Uterus (tissue), 4 donors: ENCODE measurements around the gene CDH12. TPM values are rescaled to one million over a fixed set of nuclear protein-coding genes. Genes with fewer than 3 reads are reported as not detected.

Source experiments
- DNase-seq, 2 donors: peaks; one replicate each; pipeline ENCODE4 v3.0.0-alpha.2; 2019 to 2020
- H3K27ac ChIP-seq, 2 donors: fragments of 200-600 bp; sonication (generic); 1 replicate in 1 of 2; 2 replicates in 1 of 2; pipeline ENCODE4 v1.5.1; 2016 to 2018
- H3K27me3 ChIP-seq, 2 donors: fragments of 200-600 bp; sonication (generic); one replicate each; pipeline ENCODE4 v1.5.1; 2018 to 2019; ENCODE audit warnings: control low read depth in 1 of 2
- H3K36me3 ChIP-seq, 2 donors: fragments of 200-600 bp; sonication (generic); one replicate each; pipeline ENCODE4 v1.5.1; 2019; ENCODE audit warnings: control low read depth in 1 of 2
- H3K4me1 ChIP-seq, 2 donors: fragments of 200-600 bp; sonication (generic); one replicate each; pipeline ENCODE4 v1.5.1; 2018 to 2019; ENCODE audit warnings: control low read depth in 1 of 2
- H3K4me3 ChIP-seq, 2 donors: fragments of 200-600 bp; sonication (generic); 1 replicate in 1 of 2; 2 replicates in 1 of 2; pipeline ENCODE4 v1.5.1; 2018 to 2019; ENCODE audit warnings: mild to moderate bottlenecking in 1 of 2
- H3K9me3 ChIP-seq, 2 donors: fragments of 200-600 bp; sonication (generic); one replicate each; pipeline ENCODE4 v1.5.1; 2019; ENCODE audit warnings: control low read depth in 1 of 2
- CTCF ChIP-seq, 4 experiments: fragments of 200-600 bp in 2 of 4; fragments of 450-650 bp in 2 of 4; sonication (generic) in 2 of 4; IDR thresholded peaks; one replicate each; pipeline ENCODE4 v1.5.1; 2016 to 2019; ENCODE audit warnings: antibody characterized with exemption in 4 of 4, mild to moderate bottlenecking in 2 of 4, moderate library complexity in 1 of 4
- POLR2A ChIP-seq, 2 donors: fragments of 450-650 bp; IDR thresholded peaks; one replicate each; pipeline ENCODE4 v1.6.1; 2016; ENCODE audit warnings: antibody characterized with exemption in 2 of 2, mild to moderate bottlenecking in 1 of 2, moderate library complexity in 1 of 2
- intact Hi-C: fragments of 100-400 bp; cut with DNase I; formaldehyde crosslinking; loops from one replicate; pipeline ENCODE4 v1.15.1; 2023; ENCODE audit warnings: low total_unique reads
- total RNA-seq, 4 donors: library from RNA; depleted of rRNA in 3 of 4; stranded (reverse); fragments of >200 nt in 3 of 4; gene quantifications; one replicate each; pipeline versions ENCODE4 v1.1.0 to v1.2.4, GENCODE V29; 2014 to 2023
- donor health status: DM: yes; HTN: yes; CAD: no.

The CDH12 gene
- total RNA-seq, 4 donors from 2014 or later = 0.37 to 2.0 TPM; not detected in 2

GRCh38 chr5:21791304-21791703 lies 1061.8 kb downstream of the CDH12 start:
- no peak overlapping the region for H3K27ac ChIP-seq
- no peaks in the 10 kb centered on the region for H3K9me3 ChIP-seq
- no peak overlapping the region for H3K4me3 ChIP-seq
- H3K27me3 ChIP-seq = no peaks in the 10 kb centered on the region
- H3K4me1 ChIP-seq = no peaks in the 10 kb centered on the region
- TF ChIP-seq CTCF (IDR thresholded peaks at IDR 0.05) = no peak
- TF ChIP-seq POLR2A (IDR thresholded peaks at IDR 0.05) = no peak
- intact Hi-C loops = no loop called here
- no peak for DNase-seq
- H3K36me3 ChIP-seq = no peaks in the 10 kb centered on the region

- intact Hi-C loops = no loop called here
- Histone ChIP-seq H3K27me3 (no peaks in the 10 kb centered on the region), H3K27ac (no peak overlapping the region), H3K9me3 (no peaks in the 10 kb centered on the region), H3K4me1 (no peaks in the 10 kb centered on the region), H3K36me3 (no peaks in the 10 kb centered on the region), H3K4me3 (no peak overlapping the region)
- TF ChIP-seq POLR2A (IDR thresholded peaks at IDR 0.05) = no peak
- TF ChIP-seq CTCF (IDR thresholded peaks at IDR 0.05) = no peak
- no peak for DNase-seq
Measured at GRCh38 chr5:21784487-21784886, 1068.7 kb downstream of the CDH12 start.

GRCh38 chr5:21783074-21783679 lies 1070.0 kb downstream of the CDH12 start:
- intact Hi-C loops = no loop called here
- Histone ChIP-seq H3K36me3 (no peaks in the 10 kb centered on the region), H3K27ac (no peak overlapping the region), H3K27me3 (no peaks in the 10 kb centered on the region), H3K4me3 (no peak overlapping the region), H3K4me1 (no peaks in the 10 kb centered on the region), H3K9me3 (no peaks in the 10 kb centered on the region)
- no peak for DNase-seq
- no peak for TF ChIP-seq CTCF (IDR thresholded peaks at IDR 0.05)
- no peak for TF ChIP-seq POLR2A (IDR thresholded peaks at IDR 0.05)

- Histone ChIP-seq H3K36me3 (no peaks in the 10 kb centered on the region), H3K4me1 (no peaks in the 10 kb centered on the region), H3K9me3 (no peaks in the 10 kb centered on the region), H3K4me3 (no peak overlapping the region), H3K27ac (no peak overlapping the region), H3K27me3 (no peaks in the 10 kb centered on the region)
- intact Hi-C loops = no loop called here
- TF ChIP-seq POLR2A (IDR thresholded peaks at IDR 0.05) (no peak), CTCF (IDR thresholded peaks at IDR 0.05) (no peak)
- DNase-seq = no peak
Measured at GRCh38 chr5:21776466-21776865, 1076.7 kb downstream of the CDH12 start.

GRCh38 chr5:21774801-21775200 lies 1078.3 kb downstream of the CDH12 start:
- Histone ChIP-seq H3K9me3 (no peaks in the 10 kb centered on the region), H3K4me3 (no peak overlapping the region), H3K36me3 (no peaks in the 10 kb centered on the region), H3K27me3 (no peaks in the 10 kb centered on the region), H3K27ac (no peak overlapping the region), H3K4me1 (no peaks in the 10 kb centered on the region)
- no peak for DNase-seq
- TF ChIP-seq POLR2A (IDR thresholded peaks at IDR 0.05) = no peak
- no peak for TF ChIP-seq CTCF (IDR thresholded peaks at IDR 0.05)
- intact Hi-C loops = no loop called here
